GM13977 (cell line): Measurements from ENCODE around the gene ABHD14A.

Source experiments
- DNase-seq: peaks from one replicate; pipeline ENCODE4 v3.0.0; 2012; ENCODE audit warnings: low spot score
- in situ Hi-C: fragments of 300-500 bp; cut with MboI; formaldehyde crosslinking; loops from one replicate; pipeline ENCODE4 v1.12.0; 2022; ENCODE audit warnings: low sequenced_read_pairs, low pct_unique_long_range_greater_than_20kb, mixed read lengths, inconsistent platforms; ENCODE audit not compliant: unreplicated experiment
- TF ChIP-seq, protein P1 (sequence below): IDR thresholded peaks from 2 replicates; pipeline ENCODE4 v1.5.1; 2012; ENCODE audit warnings: mild to moderate bottlenecking, control low read depth; ENCODE audit not compliant: insufficient read depth; ENCODE audit errors: extremely low read depth, missing control alignments

The ABHD14A gene

GRCh38 chr3:52028572-52028971 is 53.7 kb downstream of the ABHD14A start:
- in situ Hi-C loops, result no loop called here
- TF ChIP-seq, protein P1, sequence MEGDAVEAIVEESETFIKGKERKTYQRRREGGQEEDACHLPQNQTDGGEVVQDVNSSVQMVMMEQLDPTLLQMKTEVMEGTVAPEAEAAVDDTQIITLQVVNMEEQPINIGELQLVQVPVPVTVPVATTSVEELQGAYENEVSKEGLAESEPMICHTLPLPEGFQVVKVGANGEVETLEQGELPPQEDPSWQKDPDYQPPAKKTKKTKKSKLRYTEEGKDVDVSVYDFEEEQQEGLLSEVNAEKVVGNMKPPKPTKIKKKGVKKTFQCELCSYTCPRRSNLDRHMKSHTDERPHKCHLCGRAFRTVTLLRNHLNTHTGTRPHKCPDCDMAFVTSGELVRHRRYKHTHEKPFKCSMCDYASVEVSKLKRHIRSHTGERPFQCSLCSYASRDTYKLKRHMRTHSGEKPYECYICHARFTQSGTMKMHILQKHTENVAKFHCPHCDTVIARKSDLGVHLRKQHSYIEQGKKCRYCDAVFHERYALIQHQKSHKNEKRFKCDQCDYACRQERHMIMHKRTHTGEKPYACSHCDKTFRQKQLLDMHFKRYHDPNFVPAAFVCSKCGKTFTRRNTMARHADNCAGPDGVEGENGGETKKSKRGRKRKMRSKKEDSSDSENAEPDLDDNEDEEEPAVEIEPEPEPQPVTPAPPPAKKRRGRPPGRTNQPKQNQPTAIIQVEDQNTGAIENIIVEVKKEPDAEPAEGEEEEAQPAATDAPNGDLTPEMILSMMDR, result no peak
- no peak for DNase-seq

- TF ChIP-seq, protein P1, result no peak
- no peak for DNase-seq
- in situ Hi-C loops, result no loop called here
Measured at GRCh38 chr3:52029053-52029452, 54.2 kb downstream of the ABHD14A start.

DNA sequence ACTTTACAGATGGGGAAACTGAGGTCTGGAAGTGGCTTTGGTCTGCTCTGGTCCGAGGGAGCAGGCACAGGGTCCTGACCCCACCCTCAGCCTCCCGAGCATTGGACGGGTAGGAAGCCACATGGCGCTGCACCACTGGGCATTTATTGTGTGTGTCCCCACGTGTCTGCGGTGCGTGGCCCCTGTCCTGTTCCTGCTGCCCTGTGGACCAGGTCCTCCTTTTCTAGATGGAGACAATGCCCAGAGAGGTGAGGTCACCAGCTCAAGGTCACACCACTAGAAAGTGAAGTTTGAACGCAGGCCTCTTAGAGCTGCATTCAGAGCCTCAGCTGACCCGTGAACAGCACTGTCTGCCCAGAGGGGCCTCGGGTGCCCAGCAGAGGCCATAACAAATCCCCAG is 54.7 kb downstream of the ABHD14A start:
- TF ChIP-seq, protein P1, result no peak
- no peak for DNase-seq
- in situ Hi-C loops, result no loop called here
